Spleen (tissue), 11 donors: Measurements from ENCODE around the gene ZSCAN20. TPM values are rescaled to one million over a fixed set of nuclear protein-coding genes. Genes with fewer than 3 reads are reported as not detected.

Experiments
- DNase-seq: peaks from one replicate; pipeline ENCODE4 v3.0.0-alpha.2; 2020
- H3K27ac ChIP-seq, 8 donors: fragments of 200-600 bp; sonication (generic) in 7 of 8; 1 replicate in 4 of 8; 2 replicates in 4 of 8; pipeline versions ENCODE4 v1.5.0 to v1.8.0; 2016 to 2021; ENCODE audit warnings: inconsistent platforms in 4 of 8, mild to moderate bottlenecking in 4 of 8, moderate library complexity in 1 of 8
- H3K27me3 ChIP-seq, 7 donors: fragments of 200-600 bp; sonication (generic) in 6 of 7; replicated peaks in 1 of 7; 1 replicate in 4 of 7; 2 replicates in 3 of 7; pipeline versions ENCODE4 v1.5.0 to v1.8.0; 2016 to 2021; ENCODE audit warnings: inconsistent platforms in 3 of 7, mild to moderate bottlenecking in 1 of 7
- H3K36me3 ChIP-seq, 6 donors: fragments of 200-600 bp; sonication (generic) in 5 of 6; 1 replicate in 4 of 6; 2 replicates in 2 of 6; pipeline versions ENCODE4 v1.5.0 to v1.8.0; 2016 to 2021; ENCODE audit warnings: inconsistent platforms in 2 of 6
- H3K4me1 ChIP-seq, 6 donors: fragments of 200-600 bp; sonication (generic) in 5 of 6; 1 replicate in 3 of 6; 2 replicates in 3 of 6; pipeline versions ENCODE4 v1.5.0 to v1.8.0; 2016 to 2021; ENCODE audit warnings: inconsistent platforms in 3 of 6
- H3K4me3 ChIP-seq, 8 donors: fragments of 200-600 bp; sonication (generic) in 7 of 8; 1 replicate in 4 of 8; 2 replicates in 4 of 8; pipeline versions ENCODE4 v1.5.0 to v1.8.0; 2016 to 2021; ENCODE audit warnings: inconsistent platforms in 4 of 8, mild to moderate bottlenecking in 4 of 8, moderate library complexity in 2 of 8
- H3K9me3 ChIP-seq, 8 donors: fragments of 200-600 bp; sonication (generic) in 7 of 8; 1 replicate in 4 of 8; 2 replicates in 4 of 8; pipeline versions ENCODE4 v1.5.0 to v1.8.0; 2016 to 2021; ENCODE audit warnings: inconsistent platforms in 4 of 8
- CTCF ChIP-seq, 11 experiments: fragments of 200-600 bp in 7 of 11; fragments of 450-650 bp in 4 of 11; sonication (generic) in 4 of 11; IDR thresholded peaks in 8 of 11; conservative IDR thresholded peaks in 3 of 11; 1 replicate in 7 of 11; 2 replicates in 4 of 11; pipeline versions ENCODE4 v1.4.0 to v1.8.0; 2016 to 2021; ENCODE audit warnings: antibody characterized with exemption in 11 of 11, inconsistent platforms in 4 of 11, mild to moderate bottlenecking in 1 of 11
- POLR2A ChIP-seq, 3 donors: fragments of 450-650 bp; IDR thresholded peaks; one replicate each; pipeline ENCODE4 v1.5.1; 2017; ENCODE audit warnings: antibody characterized with exemption in 3 of 3, mild to moderate bottlenecking in 1 of 3
- POLR2AphosphoS5 ChIP-seq, 3 donors: sonication (generic); formaldehyde crosslinking; IDR thresholded peaks; one replicate each; pipeline ENCODE4 v1.5.1; 2017; ENCODE audit warnings: antibody characterized with exemption in 3 of 3
- WGBS, 5 donors: extraction: QIAGEN DNeasy Blood & Tissue Kit in 3 of 5; methylation state at CpG; one replicate each; pipeline versions ENCODE4 v1.1.5 to v1.1.7; 2013 to 2018; 5-methylcytosine and 5-hydroxymethylcytosine counted together
- intact Hi-C: fragments of 100-400 bp; cut with DNase I; formaldehyde crosslinking; loops from one replicate; pipeline ENCODE4 v1.15.0; 2023; ENCODE audit warnings: low total_unique reads
- polyA plus RNA-seq, 3 donors: library from polyadenylated mRNA; stranded (reverse); fragments of 200-250 nt; gene quantifications; one replicate each; pipeline ENCODE4 v1.2.1, GENCODE V29; 2013
- total RNA-seq, 7 donors: library from RNA; depleted of rRNA in 3 of 7; stranded (reverse); fragments of >200 nt in 3 of 7; fragmentation: NEBNext Ultra II Directional in 4 of 7; extraction: Animal tissue kit (Norgen Biotek cat#: 25700) in 4 of 7; gene quantifications; one replicate each; pipeline versions ENCODE4 v1.1.0 to v1.2.1, GENCODE V29; 2016 to 2021
- donor health status: healthy with polysubstance abuse.
- donor health status: DM: no; HTN: no; CAD: no; lungs with moderate emphysema.
- donor health status: DM: no; HTN: no; CAD: no.
- donor health status: Bipolar disorder and iron deficiency.
- donor health status: healthy.
- donor health status: DM: no; HTN: no; CAD: no.
- donor health status: DM: yes; HTN: yes; CAD: no.

Gene ZSCAN20
- total and polyA plus RNA-seq, 10 donors = 0.28 to 6.2 (median 4.2) TPM

GRCh38 chr1:33469691-33470090 lies 2.8 kb upstream of the ZSCAN20 start:
- Histone ChIP-seq H3K4me1 (peaks cover 18 to 62% (median 39%) of the 10 kb centered on the region in 6 donors), H3K27ac (no peak overlapping the region), H3K36me3 (no peaks in the 10 kb centered on the region), H3K4me3 (no peak overlapping the region), H3K27me3 (no peaks in the 10 kb centered on the region), H3K9me3 (no peaks in the 10 kb centered on the region)
- intact Hi-C loops = loop anchor here (5.0 kb wide), 1 partner anchor 172 kb away; no protein-coding TSS in a partner anchor
- no peak for DNase-seq
- no peak for TF ChIP-seq POLR2A (IDR thresholded peaks at IDR 0.05)
- TF ChIP-seq CTCF (IDR thresholded peaks at IDR 0.05 in 8 of 11, conservative IDR thresholded peaks at IDR 0.05 in 3 of 11) = no peak
- TF ChIP-seq POLR2AphosphoS5 (IDR thresholded peaks at IDR 0.05) = no peak
- WGBS, 5 donors = 74 to 85% (median 76%) methylated on average over 2 of the region's 2 CpGs

- WGBS, 5 donors = 2 to 4% (median 4%) methylated on average over 11 of the region's 11 CpGs
- Histone ChIP-seq H3K4me1 (peaks cover 18 to 59% (median 39%) of the 10 kb centered on the region in 6 donors), H3K27ac (peak overlapping the region in 3 of 8 donors; percentile 11 to 76 (median 32)), H3K36me3 (no peaks in the 10 kb centered on the region), H3K27me3 (no peaks in the 10 kb centered on the region), H3K4me3 (no peak overlapping the region), H3K9me3 (no peaks in the 10 kb centered on the region)
- intact Hi-C loops = loop anchor here (5.0 kb wide), 1 partner anchor 173 kb away; no protein-coding TSS in a partner anchor
- TF ChIP-seq POLR2A (IDR thresholded peaks at IDR 0.05) (no peak), POLR2AphosphoS5 (IDR thresholded peaks at IDR 0.05) (peak in 1 of 3 donors; percentile 44), CTCF (IDR thresholded peaks at IDR 0.05 in 8 of 11, conservative IDR thresholded peaks at IDR 0.05 in 3 of 11) (peak; percentile 76 to 91 (median 84))
- peak; percentile 87 for DNase-seq
These were observed 1.9 kb upstream of the ZSCAN20 start for GRCh38 chr1:33470495-33471012.

- Histone ChIP-seq H3K4me3 (no peak overlapping the region), H3K9me3 (no peaks in the 10 kb centered on the region), H3K27ac (peak overlapping the region in 4 of 8 donors; percentile 26 to 81 (median 78)), H3K27me3 (no peaks in the 10 kb centered on the region), H3K4me1 (peaks cover 18 to 55% (median 36%) of the 10 kb centered on the region in 6 donors), H3K36me3 (no peaks in the 10 kb centered on the region)
- WGBS, 5 donors = 91 to 97% (median 95%) methylated on average over 4 of the region's 4 CpGs
- TF ChIP-seq POLR2AphosphoS5 (IDR thresholded peaks at IDR 0.05) (no peak), POLR2A (IDR thresholded peaks at IDR 0.05) (no peak), CTCF (IDR thresholded peaks at IDR 0.05 in 8 of 11, conservative IDR thresholded peaks at IDR 0.05 in 3 of 11) (no peak)
- intact Hi-C loops = loop anchor here (5.0 kb wide), 1 partner anchor 174 kb away; no protein-coding TSS in a partner anchor
- no peak for DNase-seq
These were observed 1.0 kb upstream of the ZSCAN20 start for GRCh38 chr1:33471416-33471815.

GRCh38 chr1:33473900-33474299 lies 1.5 kb downstream of the ZSCAN20 start:
- Histone ChIP-seq H3K9me3 (no peaks in the 10 kb centered on the region), H3K27ac (peak overlapping the region in 6 of 8 donors; percentile 46 to 82 (median 76)), H3K36me3 (peaks cover 0 to 2% (median 0%) of the 10 kb centered on the region in 6 donors), H3K4me3 (no peak overlapping the region), H3K27me3 (no peaks in the 10 kb centered on the region), H3K4me1 (peaks cover 18 to 62% (median 35%) of the 10 kb centered on the region in 6 donors)
- no peak for DNase-seq
- TF ChIP-seq POLR2A (IDR thresholded peaks at IDR 0.05) (no peak), POLR2AphosphoS5 (IDR thresholded peaks at IDR 0.05) (peak in 1 of 3 donors; percentile 47), CTCF (IDR thresholded peaks at IDR 0.05 in 8 of 11, conservative IDR thresholded peaks at IDR 0.05 in 3 of 11) (no peak)
- intact Hi-C loops = loop anchor here (5.0 kb wide), 1 partner anchor 177 kb away; no protein-coding TSS in a partner anchor
